ENCODE measurements around the gene CMYA5.

GRCh38 chr5:79842991-79843390, 153.4 kb downstream of the CMYA5 start:
- TF ChIP-seq TAF1 (IDR thresholded peaks at IDR 0.05; ENCODE audit: low read depth, low read length) (no peak), POLR2AphosphoS5 (IDR thresholded peaks at IDR 0.05; ENCODE audit: low read depth, low read length) (no peak), POLR2A (IDR thresholded peaks at IDR 0.05; ENCODE audit: low read depth, low read length) (no peak), PAX5 (IDR thresholded peaks at IDR 0.05; ENCODE audit: insufficient read depth, low read length, severe bottlenecking) (no peak), POU2F2 (IDR thresholded peaks at IDR 0.05; ENCODE audit: low read depth, low read length) (no peak), SPI1 (IDR thresholded peaks at IDR 0.05; ENCODE audit: low read depth, low read length) (no peak)
